Glomerular visceral epithelial cell (primary cell): ENCODE measurements around the gene TMEM129.
"Not testable (repeated sequence)": the region's sequence is repeated elsewhere in the genome, so short reads cannot be mapped to it uniquely, and the experiment has no call there.

Experiments
- DNase-seq: peaks from one replicate; pipeline ENCODE4 v3.0.0-alpha.2; 2016; ENCODE audit errors: extremely low spot score

The TMEM129 gene

DNA sequence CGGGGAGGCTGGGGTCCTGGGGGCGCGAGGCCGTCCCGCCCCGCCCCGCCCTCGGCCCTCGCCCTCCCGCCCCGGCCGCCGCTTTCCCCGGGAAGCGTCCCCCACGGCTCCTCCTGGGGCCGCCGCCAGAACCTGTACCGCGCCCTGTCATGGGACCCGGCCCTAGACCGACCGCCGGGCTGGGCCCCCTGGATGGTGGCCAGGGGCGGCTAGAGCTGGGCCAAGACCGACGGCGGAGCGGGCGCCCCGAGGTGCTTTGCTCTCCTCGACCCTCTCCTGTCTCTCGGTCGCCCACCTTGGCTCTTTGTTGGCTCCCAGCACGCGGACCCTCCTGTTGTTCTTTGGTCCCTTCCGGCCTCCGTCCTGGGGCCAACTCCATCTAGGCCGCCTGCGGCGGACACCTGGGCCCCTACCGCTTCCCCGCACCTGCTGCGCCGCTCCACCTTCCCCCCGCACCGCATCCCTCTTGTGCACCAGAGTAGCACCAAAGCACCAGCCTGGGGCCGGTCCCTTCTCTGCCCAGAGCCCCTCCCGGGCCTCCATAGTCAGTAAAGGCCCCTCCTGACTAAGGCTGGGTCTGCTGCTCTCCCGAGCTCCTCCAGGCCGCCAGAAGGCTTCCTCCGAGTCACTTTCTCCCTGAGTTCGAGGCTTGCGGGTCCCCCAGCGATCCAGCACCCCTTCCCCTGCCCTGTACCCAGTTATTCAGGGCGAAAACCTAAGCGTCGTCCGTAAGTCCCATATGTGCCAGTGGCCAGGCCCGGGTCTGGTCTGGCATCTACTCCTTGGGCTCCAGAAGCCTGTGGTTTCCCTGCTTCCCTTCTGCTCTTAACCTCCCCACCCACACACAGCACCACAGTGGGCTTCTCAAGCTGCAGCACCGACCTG is 785 bp upstream of the TMEM129 start:
- no peak for DNase-seq

DNA sequence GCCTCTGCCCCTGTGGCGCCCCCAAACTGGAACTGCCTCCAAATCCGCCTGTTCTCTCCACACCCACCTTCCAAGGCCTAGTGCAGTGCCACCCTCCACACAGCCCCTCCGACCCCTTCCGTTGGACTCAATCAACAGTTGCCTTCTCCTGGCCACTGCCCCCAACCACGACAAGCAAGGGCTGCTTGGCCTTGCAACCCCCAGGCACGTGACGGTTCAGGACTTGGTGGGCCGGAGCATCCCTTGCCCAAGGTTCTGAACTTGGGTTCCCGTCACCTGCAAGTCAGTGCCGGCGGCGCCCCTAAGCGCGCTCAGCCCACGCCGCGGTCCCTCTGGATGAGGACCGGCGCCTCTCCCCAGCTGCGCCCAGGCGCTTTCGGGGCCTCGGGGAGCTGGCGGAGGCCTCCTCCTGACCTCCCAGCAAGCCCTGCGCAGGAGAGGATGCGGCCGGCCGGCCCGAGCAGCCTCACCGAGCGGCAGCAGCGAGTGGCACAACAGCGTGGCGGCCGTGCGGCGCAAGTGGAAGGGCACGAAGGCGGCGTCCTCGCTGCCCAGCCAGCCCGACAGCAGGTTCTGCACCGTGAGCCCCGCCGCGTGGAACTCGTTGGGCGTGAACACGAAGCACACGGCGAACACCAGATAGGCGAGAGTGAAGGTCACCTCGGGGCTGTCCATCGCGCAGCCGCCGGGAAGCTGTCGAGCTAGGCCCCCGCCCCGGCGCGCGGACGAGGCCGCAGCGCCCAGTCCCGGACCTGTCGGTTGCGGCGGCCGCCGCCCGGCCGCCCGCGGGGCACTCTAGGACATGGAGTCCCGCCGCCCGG is 750 bp downstream of the TMEM129 start:
- DNase-seq = peak; percentile 46

DNA sequence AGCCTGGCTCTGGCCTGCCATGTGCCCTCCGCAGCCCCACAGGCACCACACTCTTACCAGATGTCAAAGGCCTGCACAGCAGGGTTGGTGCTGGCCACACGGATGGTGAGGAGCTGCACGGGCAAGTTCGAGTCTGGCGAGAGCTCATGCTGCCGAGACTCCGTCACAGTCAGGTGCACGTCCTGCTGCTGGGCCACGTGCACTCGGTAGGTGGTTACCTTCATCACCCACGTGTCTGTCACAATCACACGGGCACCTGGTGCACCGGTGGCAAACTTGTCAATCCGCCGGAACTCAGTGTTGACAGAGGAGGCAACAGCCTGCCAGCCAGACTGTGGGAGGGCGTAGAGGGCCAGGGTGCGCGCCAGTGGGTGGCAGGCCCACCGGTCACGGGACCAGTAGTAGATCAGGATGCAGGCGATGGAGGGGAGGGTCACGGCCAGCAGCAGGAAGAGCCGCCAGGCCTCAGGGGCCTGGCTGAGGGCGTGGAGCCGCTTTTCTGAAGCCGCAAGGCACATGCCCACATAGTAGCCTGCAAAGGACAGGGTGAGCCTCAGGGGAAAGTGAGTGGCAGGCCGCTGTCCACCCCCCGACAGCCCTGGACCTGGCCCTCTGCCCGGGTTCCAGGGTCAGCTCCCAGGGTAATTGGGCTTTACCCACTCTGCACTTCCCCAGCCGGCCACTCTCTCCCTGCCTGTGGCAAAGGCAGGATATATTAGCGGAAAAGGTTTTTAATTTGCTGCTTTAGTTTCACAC is 2.9 kb downstream of the TMEM129 start:
- DNase-seq = no peak

DNA sequence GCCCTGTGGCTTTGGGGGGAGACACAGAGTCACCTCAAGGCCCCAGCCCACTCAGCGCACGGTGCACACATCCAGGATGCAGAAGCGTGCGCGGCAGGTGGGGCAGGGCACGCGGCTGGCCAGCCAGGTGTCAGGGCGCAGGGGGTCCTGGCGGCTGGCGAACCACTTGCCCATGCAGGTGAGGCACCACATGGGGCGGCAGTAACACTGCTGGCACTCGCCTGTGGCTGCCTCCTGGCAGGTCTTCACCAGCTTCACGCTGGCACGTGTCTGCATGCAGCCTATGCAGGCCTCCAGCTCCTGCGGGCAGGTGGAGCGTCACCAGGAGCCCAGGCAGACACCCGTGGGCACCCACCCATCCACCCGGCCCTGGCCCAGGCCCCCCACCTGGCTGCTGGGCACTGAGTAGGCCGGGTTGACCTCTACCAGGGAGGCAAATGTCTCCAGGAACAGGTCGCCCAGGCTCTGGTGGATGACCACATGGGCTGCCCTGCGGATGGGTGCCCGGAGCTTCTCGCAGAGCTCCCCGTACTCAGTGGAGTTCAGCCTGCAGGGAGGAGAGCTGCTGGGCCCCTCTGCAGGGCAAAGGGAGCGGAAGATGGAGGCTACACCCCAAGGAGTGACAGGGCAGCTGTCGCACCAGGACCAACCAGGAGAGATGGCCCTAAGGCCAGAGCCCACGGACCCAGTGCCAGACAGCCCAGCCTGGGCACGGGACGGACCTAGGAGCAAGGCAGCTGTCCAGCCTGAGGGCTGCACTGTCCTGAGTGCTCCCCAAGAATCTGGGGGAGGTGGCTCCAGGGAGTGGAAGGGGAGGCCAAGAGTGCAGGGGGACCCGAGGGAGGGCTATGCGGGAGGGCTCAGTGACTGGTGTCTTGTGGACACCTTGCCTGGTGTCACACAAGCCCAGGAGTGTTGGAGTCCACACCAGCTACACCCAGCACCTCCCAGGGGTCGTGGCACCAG is 3.7 kb downstream of the TMEM129 start:
- no peak for DNase-seq

DNA sequence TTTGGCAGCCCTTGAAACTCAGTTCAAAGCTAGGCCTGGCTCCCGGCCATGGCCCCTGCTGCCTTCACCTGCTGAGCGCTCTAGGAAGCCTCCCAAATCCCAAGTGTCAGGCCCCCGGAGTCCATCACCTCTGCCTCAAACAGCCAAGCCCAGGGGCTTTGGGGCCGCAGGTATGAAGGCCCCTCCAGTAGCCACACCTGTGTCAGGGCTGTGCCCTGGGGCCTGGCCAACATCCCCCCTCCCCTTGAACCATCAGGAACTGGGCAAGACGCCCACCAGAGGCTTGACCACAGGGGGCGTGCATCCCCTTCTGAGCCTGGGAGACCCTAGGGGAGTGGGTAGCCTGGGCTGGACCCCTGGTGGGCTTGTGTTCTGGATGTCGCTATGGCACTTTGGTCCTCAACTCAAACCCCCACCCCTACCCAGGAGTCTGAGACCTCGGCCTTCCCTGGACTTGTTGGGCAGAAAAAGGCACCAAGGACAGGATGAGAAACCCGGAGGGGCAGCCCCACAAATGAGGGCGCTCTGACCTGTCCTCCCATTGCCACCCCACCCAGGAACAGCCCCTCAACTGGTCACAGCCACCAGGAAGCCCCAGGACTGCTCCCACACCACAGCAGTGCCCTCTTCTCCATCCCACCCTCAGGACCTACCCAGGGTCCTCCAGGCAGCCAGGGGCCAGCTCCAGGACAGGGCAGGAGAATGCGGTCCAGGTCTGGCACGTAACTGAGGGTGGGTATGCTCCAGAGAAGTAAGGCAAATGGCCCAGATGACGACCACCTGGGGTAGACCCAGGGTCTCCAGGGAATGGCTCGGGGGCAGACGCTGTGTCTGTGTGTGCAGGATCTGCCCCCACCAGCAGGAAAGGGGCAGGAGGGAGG is 4.8 kb downstream of the TMEM129 start:
- DNase-seq = no peak

DNA sequence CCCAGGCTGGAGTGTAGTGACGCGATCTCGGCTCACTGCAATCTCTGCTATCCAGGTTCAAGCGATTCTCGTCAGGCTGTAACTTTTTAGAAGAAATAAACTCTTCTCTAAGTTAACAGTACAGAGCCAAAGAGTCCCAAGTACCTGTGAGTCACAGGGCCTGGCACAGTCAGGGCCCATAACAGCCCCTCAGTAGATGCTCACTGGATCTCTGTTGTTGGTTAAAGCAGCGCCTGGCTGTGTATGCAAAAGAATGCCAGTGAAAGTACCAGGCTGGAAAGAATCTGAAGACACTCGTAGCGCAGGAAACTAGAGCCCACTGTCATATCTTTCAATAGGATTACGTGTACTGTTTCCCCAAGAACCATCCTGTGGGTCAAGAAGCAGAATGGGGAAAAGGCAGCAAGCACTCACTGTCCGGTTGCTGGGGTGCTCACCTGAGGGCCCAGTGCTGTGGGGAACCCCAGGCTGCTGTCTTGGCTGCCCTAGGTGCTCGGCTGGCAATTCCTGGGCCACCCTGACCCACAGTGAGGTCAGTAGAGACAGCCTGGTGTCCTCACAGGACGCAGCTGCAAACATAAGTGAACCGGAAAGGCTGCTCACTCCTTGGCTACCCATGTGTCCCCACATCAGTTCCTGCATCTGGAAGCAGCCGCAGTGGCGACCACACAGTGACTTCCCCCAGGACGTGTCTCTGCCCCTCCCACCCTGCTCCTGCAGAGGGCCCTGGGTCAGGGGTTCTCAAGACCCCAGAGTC is 5.9 kb downstream of the TMEM129 start:
- no peak for DNase-seq

DNA sequence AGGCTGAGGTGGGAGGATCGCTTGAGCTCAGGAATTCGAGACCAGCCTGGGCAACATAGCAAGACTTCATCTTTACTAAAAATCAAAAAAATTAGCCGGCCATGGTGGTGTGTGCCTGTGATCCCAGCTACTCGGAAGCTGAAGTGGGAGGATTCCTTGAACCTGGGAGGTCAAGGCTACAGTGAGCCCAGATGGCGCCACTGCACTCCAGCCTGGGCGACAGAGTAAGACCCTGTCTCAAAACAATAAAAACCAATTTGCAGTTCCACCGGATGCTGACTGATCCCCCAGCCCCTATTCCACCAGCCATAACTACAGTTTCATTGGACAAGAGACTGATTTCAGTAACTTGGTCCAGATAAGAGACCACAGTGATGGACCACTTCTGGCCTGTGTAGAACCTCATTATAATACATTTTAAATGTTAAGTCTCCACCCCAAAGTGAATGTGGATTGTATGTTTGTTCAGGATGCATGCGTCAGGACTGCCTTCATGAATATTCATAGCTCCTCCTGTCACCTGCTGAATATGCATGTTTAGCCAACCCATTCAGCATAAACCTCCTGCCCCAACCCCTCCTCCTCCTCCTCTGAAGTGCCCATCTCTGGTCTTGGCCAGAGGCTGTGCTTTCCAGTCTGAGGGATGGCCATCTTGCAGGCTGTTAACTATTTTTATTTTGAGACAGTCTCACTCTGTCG is 6.7 kb downstream of the TMEM129 start:
- DNase-seq = no peak

DNA sequence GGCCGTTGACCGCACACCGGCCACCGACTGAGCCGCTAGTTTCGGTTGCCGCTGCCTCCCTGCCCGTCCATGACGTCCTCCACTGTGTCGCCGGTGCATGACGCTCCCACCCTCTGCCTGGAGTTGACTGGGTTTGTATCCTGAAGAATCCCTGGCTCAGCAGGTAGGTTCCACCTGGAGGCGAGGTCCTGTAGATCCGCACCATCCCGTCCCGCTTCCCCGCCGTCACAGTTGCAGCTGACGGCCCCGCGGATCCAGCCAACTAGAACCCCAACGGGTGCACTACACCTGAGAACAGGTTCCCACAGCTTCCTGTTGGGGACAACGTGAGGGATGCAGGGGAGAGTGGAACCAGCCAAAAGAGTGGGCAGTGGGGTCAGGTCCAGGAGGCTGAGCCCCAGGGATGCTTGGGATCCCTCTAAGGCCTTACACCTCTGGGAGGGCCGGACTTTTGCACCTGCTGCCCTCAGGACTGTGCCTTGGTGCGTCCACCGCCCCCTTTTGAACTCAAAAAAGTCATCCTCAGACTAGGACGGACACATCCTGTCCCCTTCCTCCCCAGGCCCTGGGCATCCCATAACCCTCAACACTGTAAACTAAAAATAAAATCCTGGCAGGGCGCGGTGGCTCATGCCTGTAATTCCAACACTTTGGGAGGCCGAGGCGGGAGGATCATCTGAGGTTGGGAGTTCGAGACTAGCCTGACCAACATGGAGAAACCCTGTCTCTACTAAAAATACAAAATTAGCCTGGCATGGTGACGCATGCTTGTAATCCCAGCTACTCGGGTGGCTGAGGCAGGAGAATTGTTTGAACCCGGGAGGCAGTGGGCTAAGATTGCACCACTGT is 7.9 kb downstream of the TMEM129 start:
- DNase-seq = no peak

DNA sequence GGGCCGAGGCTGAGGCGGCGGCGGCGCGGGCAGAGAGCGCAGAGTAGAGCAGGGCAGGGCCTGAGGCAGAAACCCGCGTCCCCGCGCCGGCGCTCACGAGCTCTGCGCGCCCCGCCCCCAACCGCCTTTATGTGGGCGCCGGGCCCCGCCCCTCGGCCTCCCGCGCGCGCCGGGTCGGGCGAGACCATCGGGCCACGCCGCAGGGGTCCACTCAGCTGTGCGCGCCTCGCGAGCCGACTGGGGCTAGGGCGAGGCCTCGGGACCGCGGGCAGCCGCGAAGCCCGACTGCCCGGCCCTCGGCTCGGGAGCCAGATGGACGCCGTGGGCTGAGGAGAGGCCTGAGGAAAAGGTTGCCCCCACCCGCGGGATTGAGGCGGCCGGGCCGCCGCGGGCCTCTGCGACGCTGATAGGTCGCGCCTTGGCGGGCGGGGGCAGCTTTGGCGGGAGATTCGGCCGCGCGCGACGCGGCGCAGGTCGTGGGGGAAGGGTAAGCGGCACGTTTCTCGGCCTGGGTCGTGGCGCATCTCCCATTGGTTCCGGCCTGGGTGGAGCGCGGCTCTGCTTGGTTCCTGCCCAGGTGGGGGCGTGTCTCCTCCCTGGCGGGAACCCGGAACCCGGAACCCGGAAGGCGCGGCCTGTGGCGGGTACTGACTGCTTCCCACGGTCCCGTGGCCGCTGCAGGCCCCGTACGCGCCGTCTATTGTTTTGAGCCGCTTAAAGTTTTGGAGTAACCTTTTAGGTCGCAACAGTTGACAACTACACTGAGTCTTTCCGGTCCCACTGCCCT is 8.7 kb downstream of the TMEM129 start, which contains the start of gene SLBP:
Gene SLBP, minus strand, starts transcription at position 104 of the 787 bp plus-strand sequence. CDS start 131 bp downstream, outside the sequence.
- peak; percentile 98 for DNase-seq

DNA sequence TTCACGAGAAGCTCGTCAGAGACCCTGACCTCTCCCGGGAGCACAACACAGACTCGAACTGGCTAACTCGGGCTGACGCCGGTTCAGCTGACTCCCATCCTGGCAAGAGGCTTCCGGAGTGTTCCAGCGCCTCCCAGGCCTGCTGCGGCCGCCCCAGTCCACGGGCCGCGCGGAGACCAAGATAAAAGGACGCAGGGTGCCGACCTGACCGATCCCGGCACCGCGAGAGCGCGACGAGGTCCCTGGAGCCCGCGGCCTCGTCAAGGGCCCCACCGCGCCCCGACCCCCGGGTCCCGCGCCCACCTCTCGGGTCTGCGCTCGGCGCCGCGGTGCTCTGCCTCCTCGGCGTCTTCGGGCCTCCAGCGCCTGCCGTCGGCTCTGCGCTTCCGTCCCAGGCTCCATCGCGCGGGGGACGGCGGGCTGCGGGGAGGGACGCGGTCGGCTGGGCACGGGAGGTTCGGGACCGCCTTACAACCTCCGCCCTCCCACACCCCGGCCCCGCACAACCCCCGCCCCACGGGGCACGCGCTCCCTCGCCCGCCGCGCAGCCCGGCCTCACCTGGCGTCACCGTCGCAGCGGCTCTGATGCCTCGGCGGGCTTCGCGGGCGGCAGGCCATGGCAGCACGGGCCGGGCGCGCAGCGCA is 9.4 kb downstream of the TMEM129 start:
- DNase-seq = no peak

DNA sequence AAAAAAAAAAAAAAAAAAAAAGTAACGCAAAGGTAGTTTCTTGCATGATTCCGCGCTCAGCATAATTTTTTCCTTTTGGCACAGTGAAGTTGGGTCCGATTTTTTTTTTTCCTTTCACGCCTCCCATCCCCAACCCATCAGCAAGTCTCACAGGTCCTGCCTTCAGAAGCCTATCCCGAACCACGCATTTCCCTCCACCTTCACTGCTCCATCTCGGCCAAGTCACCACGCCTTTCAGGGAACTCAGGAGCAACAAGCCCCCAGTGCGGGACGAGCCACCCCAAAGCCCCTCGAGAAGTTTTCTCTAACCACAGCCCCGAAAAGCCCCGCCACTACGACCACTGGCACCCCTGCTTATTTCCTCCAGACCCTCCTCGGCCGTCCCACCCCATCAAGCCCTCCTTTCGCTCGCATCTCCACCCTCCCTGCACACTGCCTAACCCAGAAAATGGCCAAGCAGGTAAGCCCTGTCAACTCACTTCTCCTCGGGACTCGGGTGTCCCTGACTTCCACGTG is 10.0 kb downstream of the TMEM129 start:
- no peak for DNase-seq

DNA sequence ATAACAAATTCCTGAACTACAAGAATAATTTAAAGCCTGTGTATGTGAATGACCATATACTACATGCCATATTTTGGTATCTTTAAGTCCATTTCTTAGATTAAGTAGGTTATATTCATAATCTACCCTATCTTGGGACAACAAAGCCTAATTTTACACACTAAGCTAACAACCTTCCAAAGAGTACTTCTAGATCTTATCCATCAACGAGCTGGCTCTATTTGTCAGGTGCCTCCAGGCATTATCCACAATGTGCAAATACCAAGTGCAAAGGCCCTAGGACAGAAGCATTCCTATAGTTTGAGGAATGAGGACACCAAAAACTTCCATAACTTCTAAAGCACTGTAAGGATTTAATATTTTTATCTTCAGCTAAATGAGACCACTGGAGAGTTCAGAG is 12.5 kb downstream of the TMEM129 start:
- no peak for DNase-seq

DNA sequence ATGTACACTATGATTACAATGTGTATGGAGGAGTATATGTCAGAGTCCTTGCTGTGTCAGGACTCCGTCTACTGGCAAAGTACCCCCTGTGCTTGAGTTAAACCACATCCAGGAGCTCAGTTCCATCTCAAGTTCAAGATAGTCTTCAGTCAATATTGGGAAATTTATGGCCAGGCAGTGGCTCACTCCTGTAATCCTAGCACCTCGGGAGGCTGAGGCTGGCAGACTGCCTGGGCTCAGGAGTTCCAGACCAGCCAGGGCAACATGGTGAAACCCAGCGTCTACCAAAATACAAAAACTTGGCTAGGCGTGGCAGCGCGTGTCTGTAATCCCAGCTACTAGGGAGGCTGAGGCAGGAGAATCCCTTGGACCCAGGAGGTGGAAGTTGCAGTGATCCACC is 14.8 kb downstream of the TMEM129 start:
- no peak for DNase-seq

DNA sequence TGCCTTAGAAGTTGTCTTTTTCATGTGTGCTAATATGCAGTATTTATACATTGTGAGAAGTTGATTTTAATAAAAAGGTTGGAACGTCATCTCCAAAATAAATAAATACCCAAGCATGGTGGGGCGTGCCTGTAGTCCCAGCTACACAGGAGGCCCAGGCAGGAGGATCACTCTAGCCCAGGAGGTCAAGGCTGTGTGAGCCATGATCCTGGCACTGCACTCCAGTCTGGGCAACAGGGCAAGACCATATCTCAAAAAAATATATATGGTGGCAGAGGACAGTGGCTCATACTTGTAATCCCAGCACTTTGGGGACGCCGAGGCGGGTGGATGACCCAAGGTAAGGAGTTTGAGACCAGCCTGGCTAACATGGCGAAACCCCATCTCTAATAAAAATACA is 15.4 kb downstream of the TMEM129 start:
- no peak for DNase-seq

DNA sequence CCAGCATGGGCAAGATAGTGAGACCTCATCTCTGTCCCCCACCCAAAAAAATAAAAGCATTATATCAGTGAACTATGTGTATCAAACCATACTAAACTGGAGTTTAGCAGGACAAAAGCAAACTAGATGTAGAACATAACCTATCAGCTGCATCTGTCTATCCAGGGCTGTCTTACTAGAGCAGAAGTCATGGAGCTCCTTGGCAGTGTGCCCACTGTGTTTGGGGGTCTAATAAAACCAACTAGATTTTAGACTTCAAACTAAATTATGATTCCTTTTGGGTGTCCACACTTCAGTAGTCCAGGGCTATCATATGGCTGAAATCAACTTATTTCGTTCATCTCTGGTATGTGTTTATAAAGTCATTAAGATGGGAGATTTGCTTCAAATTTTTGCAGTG is 17.3 kb downstream of the TMEM129 start:
- no peak for DNase-seq

DNA sequence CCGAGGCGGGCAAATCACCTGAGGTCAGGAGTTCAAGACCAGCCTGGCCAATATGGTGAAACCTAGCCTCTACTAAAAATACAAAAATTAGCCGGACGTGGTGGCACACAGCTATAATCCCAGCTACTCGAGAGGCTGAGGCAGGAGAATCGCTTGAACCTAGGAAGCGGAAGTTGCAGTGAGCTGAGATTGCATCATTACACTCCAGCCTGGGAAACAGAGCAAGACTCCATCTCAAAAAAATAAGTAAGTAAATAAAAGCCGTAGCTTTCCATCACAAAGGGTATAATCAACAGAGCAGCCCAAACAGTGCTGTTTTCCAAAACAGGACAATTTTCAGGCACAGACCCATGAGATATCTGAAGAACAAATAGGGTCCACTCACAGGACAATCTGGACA is 19.5 kb downstream of the TMEM129 start:
- not testable (repeated sequence) for DNase-seq
